Umbilical cord (tissue), 2 donors: ENCODE results near the gene MEI4. TPM values are rescaled to one million over a fixed set of nuclear protein-coding genes. Genes with fewer than 3 reads are reported as not detected.
A peak's percentile ranks its signal among the peaks of the same experiment; 100 is the strongest.
"Not testable (repeated sequence)": the region's sequence is repeated elsewhere in the genome, so short reads cannot be mapped to it uniquely, and the experiment has no call there.

Experiments
- DNase-seq: peaks from one replicate; pipeline ENCODE4 v3.0.0-alpha.2; 2015; ENCODE audit warnings: low spot score
- total RNA-seq: library from RNA; depleted of rRNA; stranded (reverse); fragments of >200 nt; gene quantifications from one replicate; pipeline ENCODE4 v1.2.3, GENCODE V29; 2014; ENCODE audit warnings: low replicate concordance; ENCODE audit not compliant: insufficient read depth

MEI4 gene, protein sequence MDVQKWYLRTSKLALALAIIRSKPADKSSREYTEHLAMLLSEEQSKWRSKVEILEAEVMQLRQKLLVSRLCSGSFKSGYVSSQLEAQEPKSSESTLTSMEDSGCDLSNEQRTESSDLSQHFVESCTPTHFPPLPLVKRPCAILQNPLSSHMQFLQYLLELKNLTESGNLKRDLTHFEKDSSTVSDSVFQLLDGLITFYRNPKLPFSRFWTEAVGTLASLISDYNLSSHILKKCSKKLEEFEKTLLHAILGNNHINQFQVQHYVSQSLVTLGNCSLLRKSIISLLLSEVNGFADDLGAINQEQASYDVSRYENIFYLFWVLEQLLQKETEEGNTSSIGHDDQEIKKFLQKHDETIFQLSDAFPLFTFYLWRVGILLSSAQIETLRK
- 3.4 TPM for total RNA-seq

- DNase-seq, result peak; percentile 4
These were observed at the start of gene MEI4 for GRCh38 chr6:77652739-77653138. TSS of gene MEI4 (plus strand) at chr6:77653039. CDS start at chr6:77690672, 37,633 bp downstream.

DNA sequence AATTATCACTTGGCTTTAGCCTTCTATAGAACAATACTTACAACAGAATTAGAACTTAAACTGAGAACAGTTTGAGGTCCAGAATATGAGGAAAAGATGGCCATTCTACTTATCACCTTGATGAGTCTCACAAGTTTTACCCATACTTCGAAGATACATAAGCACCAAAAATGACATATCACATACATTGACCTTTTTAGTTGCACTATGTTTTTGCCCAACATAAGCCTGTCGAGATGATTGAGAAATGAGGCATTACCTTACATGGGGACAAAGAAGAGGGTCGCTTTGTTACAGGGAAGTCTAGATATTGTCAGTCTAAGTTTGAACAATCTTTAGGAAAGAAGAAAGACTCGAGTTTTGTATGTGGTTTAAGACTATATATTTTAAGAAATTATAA lies 48.4 kb upstream of the MEI4 start:
- no peak for DNase-seq

GRCh38 chr6:77607004-77607403 lies 45.8 kb upstream of the MEI4 start:
- no peak for DNase-seq

- no peak for DNase-seq
These were observed 43.7 kb upstream of the MEI4 start for GRCh38 chr6:77609106-77609505.

GRCh38 chr6:77619114-77619513 lies 33.7 kb upstream of the MEI4 start:
- no peak for DNase-seq

GRCh38 chr6:77620278-77620882 lies 32.5 kb upstream of the MEI4 start:
- DNase-seq, result no peak

DNA sequence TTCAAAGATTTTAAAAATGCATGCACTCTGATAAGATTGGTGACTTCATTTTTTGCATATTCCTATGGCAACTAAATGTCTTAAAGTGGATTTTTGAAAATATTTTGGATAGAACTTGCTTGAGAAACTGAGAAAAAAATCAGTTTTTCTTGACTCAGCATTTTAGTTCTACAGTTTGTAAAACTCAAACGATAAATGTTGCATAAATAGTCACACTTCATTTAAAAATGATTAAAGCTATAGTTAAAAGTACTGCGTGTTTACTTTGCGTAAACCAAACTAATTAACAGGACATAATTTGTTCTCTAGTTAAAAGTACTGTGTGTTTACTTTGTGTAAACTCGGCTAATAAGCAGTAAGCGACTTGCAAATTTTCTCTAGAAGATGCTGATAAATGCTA lies 28.3 kb upstream of the MEI4 start:
- DNase-seq, result peak; percentile 59

DNA sequence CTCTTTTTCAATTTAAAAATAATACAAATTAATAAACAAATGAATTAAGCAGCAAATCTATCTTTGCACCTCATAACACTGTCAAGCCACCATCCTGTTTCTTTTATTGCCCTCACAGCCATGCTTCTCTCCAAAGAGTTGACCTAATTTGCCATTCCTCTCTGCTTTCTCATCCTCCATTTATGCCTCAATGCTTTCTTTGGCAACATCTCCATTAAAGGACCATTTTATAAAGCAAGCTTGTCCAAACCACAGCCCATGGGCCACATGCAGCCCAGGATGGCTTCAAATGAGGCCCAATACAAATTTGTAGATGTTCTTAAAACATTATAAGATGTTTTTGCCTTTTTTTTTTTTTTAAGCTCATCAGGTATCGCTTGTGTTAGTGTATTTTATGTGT lies 26.4 kb upstream of the MEI4 start:
- no peak for DNase-seq

DNA sequence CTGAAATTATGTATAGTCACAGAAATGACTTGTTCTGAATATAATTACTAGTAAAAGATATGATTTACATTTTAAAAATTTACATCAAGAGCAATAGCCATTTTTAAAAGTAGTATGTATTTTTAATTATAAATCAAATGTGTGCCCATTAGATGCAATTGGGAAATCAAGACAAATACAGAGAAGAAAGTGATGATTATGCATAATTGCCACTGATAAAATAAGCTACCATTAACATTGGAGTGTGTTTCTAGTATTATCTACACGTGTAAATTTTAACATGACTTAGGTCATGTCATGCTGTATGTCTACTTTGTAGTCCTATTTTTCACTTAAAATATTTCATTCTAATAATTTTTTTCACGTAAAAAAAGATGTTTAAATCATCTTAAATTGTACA lies 22.8 kb upstream of the MEI4 start:
- no peak for DNase-seq

DNA sequence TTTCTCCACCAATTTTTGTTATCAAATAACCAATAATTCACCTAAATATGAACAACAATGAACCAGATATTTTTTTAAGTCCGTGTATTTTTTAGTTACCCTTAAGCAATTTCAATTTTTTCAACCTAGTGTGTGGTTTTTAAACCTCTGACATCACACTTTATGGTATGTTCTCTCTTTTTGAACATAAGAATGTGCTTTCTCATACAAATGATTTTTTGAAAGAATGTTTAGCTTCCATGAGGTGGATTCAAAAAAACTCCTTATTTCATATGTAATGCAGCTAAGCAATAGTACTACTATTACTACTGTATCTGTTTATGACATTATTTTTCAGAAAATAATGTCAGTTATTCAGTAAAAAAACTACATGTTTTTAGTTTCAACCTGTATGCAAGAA lies 19.4 kb upstream of the MEI4 start:
- no peak for DNase-seq

DNA sequence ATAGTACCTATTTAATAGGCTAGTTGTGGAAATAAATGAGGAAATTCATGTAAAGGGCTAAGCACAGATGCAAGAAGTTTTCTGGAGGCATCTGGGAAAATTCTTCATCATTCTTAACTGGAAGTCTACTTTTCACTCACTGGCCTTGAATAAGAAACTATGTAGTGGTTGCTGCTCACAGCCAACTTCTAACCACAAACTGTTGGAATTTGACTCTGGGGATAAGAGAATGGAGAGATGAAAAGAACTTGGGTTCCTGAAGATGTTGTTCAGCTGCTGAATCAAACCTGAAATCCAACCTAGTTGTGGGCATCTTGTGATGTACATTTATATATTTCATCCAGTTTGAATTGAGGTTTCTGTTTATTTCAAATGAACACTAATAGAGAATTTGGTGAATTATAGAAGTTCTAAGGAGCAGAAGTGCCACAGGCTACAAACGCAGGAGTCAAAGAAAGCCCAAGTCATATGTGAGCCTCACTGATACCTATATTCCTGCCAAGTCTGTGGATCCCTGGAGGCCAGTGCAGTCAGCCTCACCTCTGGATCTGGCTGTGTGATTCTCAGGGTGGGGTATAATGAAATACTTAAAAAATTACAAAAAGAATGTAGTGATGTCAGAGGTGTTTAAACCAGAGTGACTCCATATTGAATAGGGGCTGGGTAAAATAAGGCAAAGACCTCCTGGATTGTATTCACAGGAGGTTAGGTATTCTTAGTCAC lies 18.7 kb upstream of the MEI4 start:
- DNase-seq, result no peak

- DNase-seq, result no peak
These were observed 14.6 kb upstream of the MEI4 start for GRCh38 chr6:77638129-77638830.

GRCh38 chr6:77644102-77644705 lies 8.6 kb upstream of the MEI4 start:
- no peak for DNase-seq

GRCh38 chr6:77650098-77650663 lies 2.7 kb upstream of the MEI4 start:
- DNase-seq, result peak; percentile 50

- no peak for DNase-seq
These were observed 977 bp downstream of the MEI4 start for GRCh38 chr6:77653816-77654215.

DNA sequence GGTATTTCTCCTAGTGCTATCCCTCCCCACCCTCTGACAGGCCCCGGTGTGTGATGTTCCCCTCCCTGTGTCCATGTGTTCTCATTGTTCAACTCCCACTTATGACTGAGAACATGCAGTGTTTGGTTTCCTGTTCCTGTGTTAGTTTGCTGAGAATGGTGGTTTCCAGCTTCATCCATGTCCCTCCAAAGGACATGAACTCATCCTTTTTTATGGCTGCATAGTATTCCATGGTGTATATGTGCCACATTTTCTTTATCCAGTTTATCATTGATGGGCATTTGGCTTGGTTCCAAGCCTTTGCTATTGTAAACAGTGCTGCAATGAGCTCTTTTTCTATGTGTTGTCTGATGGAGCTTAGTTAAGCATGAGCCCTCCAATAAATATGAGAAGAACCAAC lies 2.2 kb downstream of the MEI4 start:
- not testable (repeated sequence) for DNase-seq

DNA sequence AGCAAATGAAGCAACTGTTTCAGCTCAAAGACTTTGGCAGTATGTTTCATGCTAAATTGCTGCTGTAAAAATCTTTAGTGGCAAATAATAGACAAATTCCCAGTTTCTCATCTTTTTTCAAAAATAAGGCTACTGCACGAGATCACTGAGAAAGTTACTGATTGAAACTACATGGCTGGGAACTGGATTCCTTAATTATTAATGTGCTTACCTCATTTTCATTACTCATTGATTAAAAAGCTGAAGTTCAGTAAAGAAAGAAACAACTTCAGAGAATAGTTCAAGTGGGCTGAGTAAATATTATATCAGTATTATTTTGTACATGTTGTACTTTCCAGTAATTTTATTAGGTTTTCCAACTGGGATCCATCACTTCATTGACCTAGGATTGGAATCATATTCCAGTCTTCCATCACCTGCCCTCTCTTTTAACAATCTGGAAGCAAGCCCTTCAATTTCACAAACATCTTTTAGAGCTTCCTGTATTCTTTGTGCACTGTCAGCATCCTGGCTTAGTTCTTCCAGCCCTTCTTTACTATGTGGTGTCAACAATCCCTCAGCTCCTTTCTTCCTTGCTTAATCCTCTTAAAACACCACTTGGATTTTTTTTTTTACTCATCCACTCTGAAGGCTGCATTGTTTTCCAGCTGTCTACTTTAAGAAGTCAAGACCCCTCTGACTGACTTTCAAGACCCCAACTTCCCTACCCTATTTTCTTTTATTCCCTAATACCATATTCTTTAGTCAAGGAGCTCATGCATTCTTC lies 4.3 kb downstream of the MEI4 start:
- DNase-seq, result no peak

- DNase-seq, result no peak
These were observed 13.5 kb downstream of the MEI4 start for GRCh38 chr6:77666340-77666739.

- DNase-seq, result no peak
These were observed 14.0 kb downstream of the MEI4 start for GRCh38 chr6:77666846-77667245.

GRCh38 chr6:77669913-77670312 lies 17.1 kb downstream of the MEI4 start:
- no peak for DNase-seq
